ENCODE measurements around the gene GRIA2.

DNA sequence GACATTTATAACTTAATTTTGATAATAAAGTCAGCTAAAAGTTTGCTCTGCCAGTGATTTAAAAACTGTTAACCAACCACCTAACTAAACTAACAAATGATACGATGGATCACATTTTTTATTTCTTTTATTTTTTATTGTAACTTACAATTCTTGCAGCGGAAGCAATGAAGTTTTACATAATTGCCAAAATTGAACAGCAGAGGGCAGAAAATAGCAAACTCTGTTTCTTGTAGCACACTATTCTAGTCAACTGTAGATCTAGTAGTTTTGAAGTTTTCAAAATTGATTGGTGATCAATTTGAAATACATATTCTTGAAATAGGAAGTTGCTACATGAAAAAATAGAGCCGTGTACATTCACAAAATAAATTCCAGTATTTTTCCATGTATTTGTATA lies 2.8 kb upstream of the GRIA2 start:
- TF ChIP-seq, protein P1, sequence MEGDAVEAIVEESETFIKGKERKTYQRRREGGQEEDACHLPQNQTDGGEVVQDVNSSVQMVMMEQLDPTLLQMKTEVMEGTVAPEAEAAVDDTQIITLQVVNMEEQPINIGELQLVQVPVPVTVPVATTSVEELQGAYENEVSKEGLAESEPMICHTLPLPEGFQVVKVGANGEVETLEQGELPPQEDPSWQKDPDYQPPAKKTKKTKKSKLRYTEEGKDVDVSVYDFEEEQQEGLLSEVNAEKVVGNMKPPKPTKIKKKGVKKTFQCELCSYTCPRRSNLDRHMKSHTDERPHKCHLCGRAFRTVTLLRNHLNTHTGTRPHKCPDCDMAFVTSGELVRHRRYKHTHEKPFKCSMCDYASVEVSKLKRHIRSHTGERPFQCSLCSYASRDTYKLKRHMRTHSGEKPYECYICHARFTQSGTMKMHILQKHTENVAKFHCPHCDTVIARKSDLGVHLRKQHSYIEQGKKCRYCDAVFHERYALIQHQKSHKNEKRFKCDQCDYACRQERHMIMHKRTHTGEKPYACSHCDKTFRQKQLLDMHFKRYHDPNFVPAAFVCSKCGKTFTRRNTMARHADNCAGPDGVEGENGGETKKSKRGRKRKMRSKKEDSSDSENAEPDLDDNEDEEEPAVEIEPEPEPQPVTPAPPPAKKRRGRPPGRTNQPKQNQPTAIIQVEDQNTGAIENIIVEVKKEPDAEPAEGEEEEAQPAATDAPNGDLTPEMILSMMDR (IDR thresholded peaks at IDR 0.05), result no peak
- no peak for TF ChIP-seq EZH2 (IDR thresholded peaks at IDR 0.05; ENCODE audit: borderline replicate concordance, insufficient read depth, low read depth, low read length, poor library complexity, severe bottlenecking)
